Neuronal stem cell (in vitro differentiated cells): ENCODE results near the gene ATP4A.

ENCODE experiments used
- DNase-seq: peaks from one replicate; pipeline ENCODE4 v3.0.0-alpha.2; 2013; ENCODE audit warnings: low spot score
- H2AFZ ChIP-seq: one replicate; pipeline ENCODE4 v1.6.1; 2013; ENCODE audit warnings: mild to moderate bottlenecking, low read length, inconsistent platforms
- H2AK5ac ChIP-seq: 2 replicates; pipeline ENCODE4 v1.6.1; 2013; ENCODE audit warnings: low read depth, mild to moderate bottlenecking, inconsistent platforms, low read length, moderate library complexity, mixed read lengths
- H2BK120ac ChIP-seq: 2 replicates; pipeline ENCODE4 v1.6.1; 2013; ENCODE audit warnings: low read depth, mild to moderate bottlenecking, inconsistent platforms, low read length, moderate library complexity, mixed read lengths
- H2BK12ac ChIP-seq: one replicate; pipeline ENCODE4 v1.6.1; 2013; ENCODE audit warnings: low read length, inconsistent platforms
- H2BK15ac ChIP-seq: 2 replicates; pipeline ENCODE4 v1.6.1; 2013; ENCODE audit warnings: mild to moderate bottlenecking, low read length, inconsistent platforms, mixed read lengths
- H2BK5ac ChIP-seq: one replicate; pipeline ENCODE4 v1.6.1; 2013; ENCODE audit warnings: inconsistent platforms, mild to moderate bottlenecking, low read length, moderate library complexity
- H3K14ac ChIP-seq: one replicate; pipeline ENCODE4 v1.6.1; 2013; ENCODE audit warnings: low read length, inconsistent platforms
- H3K18ac ChIP-seq: 2 replicates; pipeline ENCODE4 v1.6.1; 2013; ENCODE audit warnings: low read length, inconsistent platforms
- H3K23ac ChIP-seq: 2 replicates; pipeline ENCODE4 v1.6.1; 2013; ENCODE audit warnings: low read depth, mild to moderate bottlenecking, mixed read lengths, low read length, inconsistent platforms; ENCODE audit not compliant: poor library complexity
- H3K27ac ChIP-seq: replicated peaks from 3 replicates; pipeline ENCODE4 v1.5.1; 2013; ENCODE audit warnings: low read length, inconsistent platforms
- H3K27me3 ChIP-seq, 3 experiments: 2 replicates each; pipeline ENCODE4 v1.6.1; 2013; ENCODE audit warnings: low read length in 3 of 3, mild to moderate bottlenecking in 2 of 3, inconsistent platforms in 1 of 3, low read depth in 1 of 3, mixed read lengths in 1 of 3, moderate library complexity in 1 of 3; ENCODE audit not compliant: control insufficient read depth in 3 of 3, insufficient read depth in 3 of 3
- H3K36me3 ChIP-seq, 2 donors: replicated peaks in 1 of 2; 2 replicates each; pipeline ENCODE4 v1.6.1; 2013; ENCODE audit warnings: low read length in 2 of 2; ENCODE audit not compliant: control insufficient read depth in 2 of 2, insufficient read depth in 2 of 2
- H3K4ac ChIP-seq: 2 replicates; pipeline ENCODE4 v1.6.1; 2013; ENCODE audit warnings: inconsistent platforms, mild to moderate bottlenecking, low read length, moderate library complexity
- H3K4me1 ChIP-seq, 2 donors: 1 replicate in 1 of 2; 2 replicates in 1 of 2; pipeline ENCODE4 v1.6.1; 2013; ENCODE audit warnings: low read length in 2 of 2, low read depth in 1 of 2; ENCODE audit not compliant: control insufficient read depth in 2 of 2, insufficient read depth in 1 of 2
- H3K4me2 ChIP-seq: one replicate; pipeline ENCODE4 v1.6.1; 2013; ENCODE audit warnings: mild to moderate bottlenecking, low read length, inconsistent platforms; ENCODE audit not compliant: insufficient read depth, poor library complexity, severe bottlenecking
- H3K4me3 ChIP-seq, 2 donors: 2 replicates each; pipeline ENCODE4 v1.5.1; 2013; ENCODE audit warnings: low read length in 2 of 2, mild to moderate bottlenecking in 2 of 2, inconsistent platforms in 1 of 2, moderate library complexity in 1 of 2
- H3K79me1 ChIP-seq: one replicate; pipeline ENCODE4 v1.6.1; 2013; ENCODE audit warnings: low read depth, mild to moderate bottlenecking, inconsistent platforms, low read length, moderate library complexity
- H3K9ac ChIP-seq: one replicate; pipeline ENCODE4 v1.6.1; 2013; ENCODE audit warnings: mild to moderate bottlenecking, low read depth, low read length, inconsistent platforms; ENCODE audit not compliant: poor library complexity
- H3K9me3 ChIP-seq, 2 donors: replicated peaks in 1 of 2; 2 replicates each; pipeline versions ENCODE3 to v1.6.1; 2013; ENCODE audit warnings: low read length in 2 of 2, mild to moderate bottlenecking in 2 of 2, inconsistent platforms in 1 of 2, low read depth in 1 of 2, mixed read lengths in 1 of 2, moderate library complexity in 1 of 2; ENCODE audit not compliant: control insufficient read depth in 2 of 2, insufficient read depth in 1 of 2
- H4K8ac ChIP-seq: one replicate; pipeline ENCODE4 v1.6.1; 2013; ENCODE audit warnings: low read depth, mild to moderate bottlenecking, inconsistent platforms, low read length, moderate library complexity
- H4K91ac ChIP-seq: one replicate; pipeline ENCODE4 v1.6.1; 2013; ENCODE audit warnings: low read length, low read depth, mild to moderate bottlenecking, inconsistent platforms; ENCODE audit not compliant: poor library complexity
- WGBS, 2 donors: extraction: QIAGEN DNeasy Blood & Tissue Kit; methylation state at CpG; one replicate each; pipeline ENCODE4 v1.1.7; 2013; ENCODE audit warnings: missing lambda C conversion rate in 2 of 2, mixed read lengths in 1 of 2; ENCODE audit not compliant: insufficient read length in 2 of 2, insufficient replicate concordance in 1 of 2; ENCODE audit errors: extremely low coverage in 2 of 2; 5-methylcytosine and 5-hydroxymethylcytosine counted together

ATP4A gene

DNA sequence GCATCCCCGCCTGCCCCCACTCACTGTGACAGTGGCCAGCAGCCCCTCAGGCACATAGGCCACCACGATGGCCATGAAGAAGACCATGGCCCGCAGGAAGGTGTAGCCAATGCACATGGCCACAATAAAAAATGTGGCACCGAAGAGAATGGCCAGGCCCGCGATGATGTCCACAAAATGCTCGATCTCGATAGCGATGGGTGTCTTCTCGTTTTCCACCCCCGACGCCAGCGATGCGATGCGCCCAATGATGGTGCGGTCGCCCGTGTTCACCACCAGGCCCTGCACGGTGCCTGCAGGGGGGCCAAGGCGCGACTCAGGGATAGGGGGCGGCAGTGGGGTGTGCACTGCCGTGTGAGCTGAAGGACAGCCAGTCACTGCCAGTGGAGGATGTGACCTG lies 3.7 kb downstream of the ATP4A start:
- no peak overlapping the region for H3K27ac ChIP-seq
- peak overlapping the region; percentile 82 for H3K14ac ChIP-seq
- WGBS, 2 donors, result no CpG with 5 or more reads among the region's 23 CpGs
- no peaks in the 10 kb centered on the region for H3K36me3 ChIP-seq
- no peak overlapping the region for H4K8ac ChIP-seq
- H3K9me3 ChIP-seq, result peaks cover 0 to 4% of the 10 kb centered on the region in 2 donors
- H2BK15ac ChIP-seq, result peak overlapping the region; percentile 43
- no peak overlapping the region for H2BK5ac ChIP-seq
- peak overlapping the region; percentile 78 for H2AK5ac ChIP-seq
- H3K4me1 ChIP-seq, result peaks cover 0 to 3% of the 10 kb centered on the region in 2 donors
- peak overlapping the region; percentile 84 for H3K4ac ChIP-seq
- H3K27me3 ChIP-seq, result peaks cover 2 to 66% (median 32%) of the 10 kb centered on the region in 3 experiments
- no peak overlapping the region for H2BK120ac ChIP-seq
- H3K4me2 ChIP-seq, result no peak overlapping the region
- H3K18ac ChIP-seq, result no peak overlapping the region
- no peak overlapping the region for H3K9ac ChIP-seq
- no peak overlapping the region for H2AFZ ChIP-seq
- DNase-seq, result no peak
- H4K91ac ChIP-seq, result no peak overlapping the region
- H2BK12ac ChIP-seq, result peak overlapping the region; percentile 73
- no peak overlapping the region for H3K4me3 ChIP-seq
- peak overlapping the region; percentile 83 for H3K23ac ChIP-seq
- peaks cover 2% of the 10 kb centered on the region for H3K79me1 ChIP-seq

DNA sequence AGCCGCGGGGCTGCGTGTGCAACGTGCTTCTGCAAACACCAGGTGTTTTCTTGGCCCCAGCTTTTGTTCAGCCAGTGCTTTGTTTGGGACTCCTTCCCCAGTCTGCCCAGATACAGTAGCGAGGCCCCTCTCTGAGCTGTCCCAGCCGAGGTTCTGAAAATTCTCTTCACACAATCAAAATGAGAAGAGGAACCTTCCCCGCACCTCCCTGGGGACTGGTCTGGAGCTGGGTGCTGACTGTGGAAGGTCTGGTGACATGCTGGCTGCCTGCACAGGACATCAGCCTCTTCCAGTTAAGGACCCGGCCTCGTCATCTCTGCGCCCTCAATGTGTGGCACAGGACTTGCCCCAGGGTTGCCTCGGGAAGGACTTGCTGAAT lies 4.2 kb downstream of the ATP4A start:
- H3K27me3 ChIP-seq, result peaks cover 2 to 69% (median 32%) of the 10 kb centered on the region in 3 experiments

DNA sequence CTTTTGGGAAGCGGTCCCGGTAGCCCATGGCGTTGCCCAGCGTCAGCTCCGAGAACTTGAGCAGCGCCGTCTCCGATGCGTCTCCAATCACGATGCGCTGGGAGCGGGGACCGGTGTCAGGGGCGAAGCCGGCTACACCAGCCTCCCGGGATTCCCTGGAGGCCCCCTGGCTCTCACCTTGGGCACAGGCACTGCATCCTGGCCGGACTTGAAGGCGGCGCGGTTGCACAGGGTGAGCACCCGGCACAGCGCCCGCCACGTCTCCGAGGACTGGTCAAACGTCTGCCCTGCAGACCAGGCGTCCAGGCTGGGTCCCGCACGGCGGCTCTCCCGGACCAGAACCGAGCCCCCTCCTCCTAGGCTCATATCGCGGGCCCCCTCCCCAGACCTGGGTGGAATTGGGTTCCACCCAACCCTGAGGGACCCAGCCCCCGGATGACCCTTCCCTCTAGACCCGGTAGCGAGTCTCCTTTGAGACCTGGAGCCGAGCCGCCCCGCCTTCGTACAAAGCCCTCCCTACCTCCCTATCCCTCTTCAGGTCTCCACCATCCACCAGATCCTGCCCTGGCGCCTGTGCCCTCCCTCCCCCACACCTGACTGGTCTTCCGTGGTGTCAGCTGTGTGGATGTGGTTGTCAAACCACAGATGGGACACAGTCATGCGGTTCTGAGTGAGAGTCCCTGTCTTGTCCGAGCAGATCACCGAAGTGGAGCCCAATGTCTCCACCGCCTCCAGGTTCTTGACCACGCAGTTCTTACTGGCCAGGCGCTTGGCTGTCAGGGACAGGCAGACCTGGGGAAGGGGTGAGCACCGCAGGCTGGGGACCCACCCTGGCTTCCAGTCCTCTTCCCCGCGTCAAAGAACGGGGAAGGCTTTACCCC lies 4.8 kb downstream of the ATP4A start:
- Histone ChIP-seq H3K79me1 (peaks cover 2% of the 10 kb centered on the region), H3K14ac (peak overlapping the region; percentile 12), H3K27ac (no peak overlapping the region), H2AK5ac (peak overlapping the region; percentile 89), H3K18ac (peak overlapping the region; percentile 81), H2AFZ (peak overlapping the region; percentile 93), H3K9me3 (peaks cover 0 to 4% of the 10 kb centered on the region in 2 donors), H2BK5ac (no peak overlapping the region), H3K4ac (no peak overlapping the region), H2BK120ac (no peak overlapping the region), H4K91ac (no peak overlapping the region), H3K27me3 (peaks cover 2 to 71% (median 32%) of the 10 kb centered on the region in 3 experiments), H4K8ac (no peak overlapping the region), H2BK12ac (no peak overlapping the region), H2BK15ac (peak overlapping the region; percentile 5), H3K4me1 (peaks cover 0 to 3% of the 10 kb centered on the region in 2 donors), H3K9ac (no peak overlapping the region), H3K23ac (peak overlapping the region; percentile 3), H3K4me3 (peak overlapping the region; percentile 43 to 73), H3K4me2 (peak overlapping the region; percentile 48), H3K36me3 (no peaks in the 10 kb centered on the region)
- no CpG with 5 or more reads among the region's 53 CpGs for WGBS, 2 donors
- DNase-seq, result no peak

More for the DNA sequence above, 4.2 kb downstream of the ATP4A start:
- DNase-seq, result no peak
- peak overlapping the region; percentile 66 for H3K9ac ChIP-seq
- peak overlapping the region; percentile 67 for H3K14ac ChIP-seq
- no peak overlapping the region for H3K27ac ChIP-seq
- no peak overlapping the region for H2AFZ ChIP-seq
- no peak overlapping the region for H4K91ac ChIP-seq
- H2BK5ac ChIP-seq, result no peak overlapping the region
- H2BK12ac ChIP-seq, result no peak overlapping the region
- peaks cover 0 to 4% of the 10 kb centered on the region in 2 donors for H3K9me3 ChIP-seq
- no peak overlapping the region for H2AK5ac ChIP-seq
- no peak overlapping the region for H3K4me3 ChIP-seq
- peaks cover 0 to 3% of the 10 kb centered on the region in 2 donors for H3K4me1 ChIP-seq
- no peak overlapping the region for H2BK120ac ChIP-seq
- peaks cover 2% of the 10 kb centered on the region for H3K79me1 ChIP-seq
- no peak overlapping the region for H2BK15ac ChIP-seq
- H4K8ac ChIP-seq, result no peak overlapping the region
- H3K18ac ChIP-seq, result no peak overlapping the region
- no peak overlapping the region for H3K4me2 ChIP-seq
- H3K36me3 ChIP-seq, result no peaks in the 10 kb centered on the region
- no CpG with 5 or more reads among the region's 11 CpGs for WGBS, 2 donors
- no peak overlapping the region for H3K4ac ChIP-seq
- peak overlapping the region; percentile 83 for H3K23ac ChIP-seq
